ENCODE measurements around the gene FCMR.

GRCh38 chr1:206949208-206949607, 27.5 kb upstream of the FCMR start:
- TF ChIP-seq POLR2A (IDR thresholded peaks at IDR 0.05; ENCODE audit: low read depth, low read length) (no peak), TAF1 (IDR thresholded peaks at IDR 0.05; ENCODE audit: low read depth, low read length) (no peak)

Measured in GM12891 (cell line).